Measurements from ENCODE around the gene ADISSP. TPM values are rescaled to one million over a fixed set of nuclear protein-coding genes. Genes with fewer than 3 reads are reported as not detected.
A peak's percentile ranks its signal among the peaks of the same experiment; 100 is the strongest.

Gene ADISSP
- total RNA-seq, 1 donor from 2014 or later: 55.8 TPM

DNA sequence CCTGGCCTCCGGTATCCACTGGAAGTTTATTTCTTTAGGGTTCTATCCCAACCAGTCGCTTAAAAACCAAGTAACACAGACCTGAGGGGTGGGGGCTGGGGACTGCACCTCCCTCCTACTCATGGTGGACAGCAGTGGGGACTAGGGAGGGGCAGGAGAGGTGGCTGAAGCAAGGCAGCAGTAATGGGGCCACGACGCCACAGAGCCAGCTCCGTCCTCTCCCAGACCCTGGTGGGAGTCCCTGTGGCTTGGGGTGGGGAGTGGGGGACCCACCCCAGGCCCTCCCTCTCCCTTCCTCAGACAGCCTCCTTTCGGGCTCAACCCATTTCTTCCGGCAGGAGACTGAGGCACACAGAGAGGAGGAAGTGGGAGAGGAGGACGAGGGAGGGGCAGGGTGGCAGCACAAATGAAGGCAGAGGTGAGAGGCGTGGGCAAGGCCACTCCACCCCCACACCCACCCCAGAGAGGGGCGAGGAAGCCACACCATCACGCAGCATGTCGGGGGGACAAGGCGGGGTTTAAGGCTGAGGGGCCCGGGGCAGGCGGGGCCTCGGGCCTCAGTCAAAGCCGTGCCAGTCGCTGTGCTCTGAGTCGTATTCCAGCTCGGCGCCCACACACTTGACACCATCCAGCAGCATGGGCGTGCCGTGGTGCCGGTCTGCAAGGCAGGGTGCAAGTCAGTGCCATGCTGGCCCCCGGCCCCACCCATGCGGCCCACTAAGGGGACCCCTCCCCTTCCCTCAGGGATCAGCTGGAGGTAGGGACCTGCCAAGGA, 13.9 kb downstream of the ADISSP start:
- DNase-seq (ENCODE audit: low spot score): no peak
- H3K9me3 Mint-ChIP-seq: no peaks in the 10 kb centered on the region
- peaks cover 6% of the 10 kb centered on the region for H3K4me1 Mint-ChIP-seq (ENCODE audit: low read depth)
- peaks cover 11% of the 10 kb centered on the region for H3K36me3 Mint-ChIP-seq (ENCODE audit: low read depth)
- H3K27ac Mint-ChIP-seq: no peak overlapping the region
- H3K4me3 Mint-ChIP-seq (ENCODE audit: low read depth): no peak overlapping the region
- H3K27me3 Mint-ChIP-seq (ENCODE audit: low read depth): no peaks in the 10 kb centered on the region
- intact Hi-C loops (cut with micrococcal nuclease): loop anchor here (1.0 to 2.0 kb wide), 2 partner anchors 13 to 102 kb away; partner anchors contain the start of gene ADISSP

DNA sequence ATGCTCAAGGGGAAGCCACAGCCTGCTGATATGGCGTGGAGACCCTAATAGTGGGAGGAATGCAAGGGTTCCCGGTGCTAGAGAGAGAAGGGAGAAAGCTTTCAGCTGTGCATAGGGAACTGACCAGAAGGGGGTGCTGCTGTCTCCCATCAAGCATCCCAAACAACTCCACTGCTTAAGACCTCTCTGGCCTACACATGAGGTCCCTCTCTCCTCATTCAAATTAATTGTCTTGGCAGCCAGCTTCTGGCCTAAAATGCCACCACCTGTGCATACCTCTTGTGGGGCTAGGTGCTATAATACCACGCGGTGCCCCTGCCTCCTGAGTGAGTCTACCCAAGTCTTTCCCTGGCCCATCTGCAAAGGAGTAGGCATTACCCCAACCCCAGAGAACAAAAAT, 14.5 kb downstream of the ADISSP start:
- peaks cover 10% of the 10 kb centered on the region for H3K36me3 Mint-ChIP-seq (ENCODE audit: low read depth)
- no peak overlapping the region for H3K4me3 Mint-ChIP-seq (ENCODE audit: low read depth)
- H3K27me3 Mint-ChIP-seq (ENCODE audit: low read depth): no peaks in the 10 kb centered on the region
- H3K27ac Mint-ChIP-seq: no peak overlapping the region
- H3K4me1 Mint-ChIP-seq (ENCODE audit: low read depth): peaks cover 6% of the 10 kb centered on the region
- intact Hi-C loops (cut with micrococcal nuclease): loop anchor here (1.0 to 2.0 kb wide), 2 partner anchors 14 to 102 kb away; partner anchors contain the start of gene ADISSP
- no peaks in the 10 kb centered on the region for H3K9me3 Mint-ChIP-seq
- peak; percentile 51 for DNase-seq (ENCODE audit: low spot score)

DNA sequence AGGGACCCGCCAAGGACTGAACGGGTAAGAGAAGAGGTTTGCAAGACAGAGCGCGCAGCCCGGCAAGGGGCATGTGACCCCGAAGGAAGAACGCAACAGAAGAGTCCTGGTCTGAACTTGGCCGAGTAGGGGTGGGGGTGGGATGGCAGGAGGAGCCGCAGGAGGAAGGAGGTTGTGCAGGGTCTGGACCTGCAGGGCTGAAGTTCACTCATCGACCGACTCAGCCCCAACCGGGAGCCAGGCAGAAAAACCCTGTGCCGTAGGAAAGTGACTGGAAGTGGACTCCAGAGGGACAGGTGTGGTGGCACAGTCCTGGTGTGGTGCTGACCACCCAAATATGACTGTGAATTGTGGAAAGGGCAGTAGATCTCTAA, 15.2 kb downstream of the ADISSP start:
- Mint-ChIP-seq H3K4me3 (ENCODE audit: low read depth) (peak overlapping the region; percentile 51), H3K36me3 (ENCODE audit: low read depth) (peaks cover 8% of the 10 kb centered on the region), H3K4me1 (ENCODE audit: low read depth) (peaks cover 6% of the 10 kb centered on the region), H3K9me3 (no peaks in the 10 kb centered on the region), H3K27ac (peak overlapping the region; percentile 33), H3K27me3 (ENCODE audit: low read depth) (no peaks in the 10 kb centered on the region)
- DNase-seq (ENCODE audit: low spot score): no peak
- intact Hi-C loops (cut with micrococcal nuclease): loop anchor here (2.0 kb wide), 1 partner anchor 14 kb away; the partner anchor contains the start of gene ADISSP

DNA sequence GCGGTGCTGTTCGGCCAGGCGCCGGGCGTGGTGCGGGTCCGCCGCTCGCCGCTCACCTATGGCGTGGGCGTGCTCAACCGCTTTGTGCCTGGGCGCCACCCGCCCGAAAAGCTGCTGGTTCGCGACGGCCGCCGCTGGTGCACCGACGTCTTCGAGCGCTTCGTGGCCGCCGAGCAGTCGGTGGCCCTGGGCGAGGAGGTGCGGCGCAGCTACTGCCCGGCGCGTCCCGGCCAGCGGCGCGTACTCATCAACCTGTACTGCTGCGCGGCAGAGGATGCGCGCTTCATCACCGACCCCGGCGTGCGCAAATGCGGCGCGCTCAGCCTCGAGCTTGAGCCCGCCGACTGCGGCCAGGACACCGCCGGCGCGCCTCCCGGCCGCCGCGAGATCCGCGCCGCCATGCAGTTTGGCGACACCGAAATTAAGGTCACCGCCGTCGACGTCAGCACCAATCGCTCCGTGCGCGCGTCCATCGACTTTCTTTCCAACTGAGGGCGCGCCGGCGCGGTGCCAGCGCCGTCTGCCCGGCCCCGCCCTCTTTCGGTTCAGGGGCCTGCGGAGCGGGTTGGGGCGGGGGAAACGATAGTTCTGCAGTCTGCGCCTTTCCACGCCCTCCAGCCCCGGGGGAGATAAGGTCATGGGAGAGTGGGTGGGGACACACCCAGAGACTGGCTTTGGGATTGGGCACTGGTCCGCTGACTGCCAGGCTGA, 15.7 kb downstream of the ADISSP start:
- intact Hi-C loops (cut with micrococcal nuclease): loop anchor here (2.0 kb wide), 1 partner anchor 15 kb away; the partner anchor contains the start of gene ADISSP

DNA sequence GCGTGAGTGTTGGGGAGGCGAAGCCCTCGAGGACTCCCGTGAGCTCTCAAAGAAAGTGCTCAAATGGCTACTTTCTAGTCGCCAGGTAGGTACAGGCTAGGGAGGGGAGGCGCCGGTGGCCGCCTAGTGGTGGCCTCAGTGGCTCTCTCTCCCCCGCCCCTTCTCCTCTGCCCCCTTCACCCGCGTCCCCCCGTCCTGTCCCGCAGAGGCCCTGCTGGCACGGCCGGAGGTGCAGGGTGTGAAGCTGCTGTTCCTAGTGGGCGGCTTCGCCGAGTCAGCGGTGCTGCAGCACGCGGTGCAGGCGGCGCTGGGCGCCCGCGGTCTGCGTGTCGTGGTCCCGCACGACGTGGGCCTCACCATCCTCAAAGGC, 16.3 kb downstream of the ADISSP start:
- Mint-ChIP-seq H3K4me1 (ENCODE audit: low read depth) (peaks cover 6% of the 10 kb centered on the region), H3K27ac (no peak overlapping the region), H3K27me3 (ENCODE audit: low read depth) (no peaks in the 10 kb centered on the region), H3K36me3 (ENCODE audit: low read depth) (peaks cover 3% of the 10 kb centered on the region), H3K9me3 (no peaks in the 10 kb centered on the region), H3K4me3 (ENCODE audit: low read depth) (no peak overlapping the region)
- intact Hi-C loops (cut with micrococcal nuclease): no loop called here
- DNase-seq (ENCODE audit: low spot score): no peak

More for the DNA sequence above, 15.7 kb downstream of the ADISSP start:
- peak overlapping the region; percentile 51 for H3K4me3 Mint-ChIP-seq (ENCODE audit: low read depth)
- H3K36me3 Mint-ChIP-seq (ENCODE audit: low read depth): peaks cover 6% of the 10 kb centered on the region
- peak; percentile 33 for DNase-seq (ENCODE audit: low spot score)
- H3K27ac Mint-ChIP-seq: peak overlapping the region; percentile 33
- no peaks in the 10 kb centered on the region for H3K9me3 Mint-ChIP-seq
- H3K4me1 Mint-ChIP-seq (ENCODE audit: low read depth): peaks cover 6% of the 10 kb centered on the region
- H3K27me3 Mint-ChIP-seq (ENCODE audit: low read depth): no peaks in the 10 kb centered on the region

DNA sequence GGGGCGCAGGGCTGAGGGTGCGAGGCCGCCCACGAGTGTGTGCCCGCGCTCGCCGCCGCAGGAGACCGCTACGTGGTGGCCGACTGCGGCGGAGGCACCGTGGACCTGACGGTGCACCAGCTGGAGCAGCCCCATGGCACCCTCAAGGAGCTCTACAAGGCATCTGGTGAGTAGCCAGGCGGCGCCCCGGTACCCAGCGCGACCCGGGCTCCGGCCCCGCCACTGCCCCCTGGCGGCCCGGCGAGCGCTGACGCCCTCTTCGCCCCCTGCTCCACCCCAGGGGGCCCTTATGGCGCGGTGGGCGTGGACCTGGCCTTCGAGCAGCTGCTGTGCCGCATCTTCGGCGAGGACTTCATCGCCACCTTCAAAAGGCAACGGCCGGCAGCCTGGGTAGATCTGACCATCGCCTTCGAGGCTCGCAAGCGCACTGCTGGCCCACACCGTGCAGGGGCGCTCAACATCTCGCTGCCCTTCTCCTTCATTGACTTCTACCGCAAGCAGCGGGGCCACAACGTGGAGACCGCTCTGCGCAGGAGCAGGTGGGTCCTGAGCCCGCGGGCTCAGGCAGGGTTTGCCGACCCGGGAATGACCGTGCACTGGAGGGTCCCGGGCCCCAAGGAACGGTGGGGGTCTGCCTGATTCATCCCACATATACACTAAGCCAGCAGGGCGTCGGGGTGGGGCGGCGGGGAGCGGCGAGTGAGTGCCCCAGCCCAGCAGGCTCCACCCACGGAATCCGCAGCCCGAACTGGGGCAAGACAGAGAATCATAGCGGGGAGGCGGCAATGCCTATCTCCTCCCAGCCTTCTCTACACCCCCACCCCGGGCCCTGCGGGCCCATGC, 17.6 kb downstream of the ADISSP start:
- intact Hi-C loops (cut with micrococcal nuclease): no loop called here
- Mint-ChIP-seq H3K4me3 (ENCODE audit: low read depth) (no peak overlapping the region), H3K27me3 (ENCODE audit: low read depth) (peaks cover under 1% of the 10 kb centered on the region), H3K4me1 (ENCODE audit: low read depth) (peaks cover 7% of the 10 kb centered on the region), H3K36me3 (ENCODE audit: low read depth) (peaks cover 3% of the 10 kb centered on the region), H3K9me3 (no peaks in the 10 kb centered on the region), H3K27ac (no peak overlapping the region)
- DNase-seq (ENCODE audit: low spot score): no peak

DNA sequence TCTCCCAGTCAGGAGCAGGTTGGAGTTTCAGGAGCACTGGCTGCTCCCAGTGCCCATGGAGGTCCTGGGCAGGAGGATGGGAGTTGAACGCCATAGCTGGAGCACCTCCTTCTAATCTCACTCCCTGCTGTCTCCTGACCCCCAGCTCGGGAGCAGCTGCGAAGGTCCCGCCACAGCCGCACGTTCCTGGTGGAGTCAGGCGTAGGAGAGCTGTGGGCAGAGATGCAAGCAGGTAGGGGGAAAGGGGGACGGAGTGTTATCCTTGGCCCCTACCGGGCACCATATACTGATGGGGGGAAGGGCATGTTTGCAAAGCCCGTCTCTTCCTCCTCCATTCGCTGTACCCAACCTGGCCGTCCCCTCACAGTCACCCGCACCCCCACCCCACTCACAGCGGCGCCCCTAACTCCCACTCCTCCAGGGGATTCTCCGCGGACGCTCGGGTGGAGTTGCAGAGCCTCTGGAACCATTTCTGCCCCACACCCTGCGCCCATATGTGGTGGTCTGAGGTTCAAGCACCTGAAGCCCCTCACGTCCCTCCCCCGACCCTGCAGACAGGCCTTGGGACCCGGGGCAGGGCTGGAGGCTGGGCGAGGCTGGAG, 18.4 kb downstream of the ADISSP start:
- no peak for DNase-seq (ENCODE audit: low spot score)
- intact Hi-C loops (cut with micrococcal nuclease): no loop called here
- peaks cover 13% of the 10 kb centered on the region for H3K4me1 Mint-ChIP-seq (ENCODE audit: low read depth)
- H3K36me3 Mint-ChIP-seq (ENCODE audit: low read depth): no peaks in the 10 kb centered on the region
- H3K27me3 Mint-ChIP-seq (ENCODE audit: low read depth): peaks cover 6% of the 10 kb centered on the region
- H3K27ac Mint-ChIP-seq: no peak overlapping the region
- no peaks in the 10 kb centered on the region for H3K9me3 Mint-ChIP-seq
- no peak overlapping the region for H3K4me3 Mint-ChIP-seq (ENCODE audit: low read depth)

DNA sequence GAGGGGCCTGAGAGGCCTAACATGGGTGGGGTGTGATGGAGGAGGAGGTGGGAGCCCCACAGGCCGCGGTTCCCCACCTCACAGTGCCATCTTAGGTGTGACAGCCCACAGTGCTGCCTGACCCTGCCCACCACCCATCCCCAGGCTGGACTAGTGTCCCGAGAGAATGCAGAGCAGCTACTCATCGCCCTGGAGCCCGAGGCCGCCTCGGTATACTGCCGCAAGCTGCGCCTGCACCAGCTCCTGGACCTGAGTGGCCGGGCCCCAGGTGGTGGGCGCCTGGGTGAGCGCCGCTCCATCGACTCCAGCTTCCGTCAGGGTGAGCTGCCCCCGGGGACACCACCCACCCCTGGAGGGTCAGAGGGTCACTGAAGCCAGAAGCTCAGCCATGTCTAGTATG, 19.5 kb downstream of the ADISSP start:
- no peak overlapping the region for H3K27ac Mint-ChIP-seq
- no peak overlapping the region for H3K4me3 Mint-ChIP-seq (ENCODE audit: low read depth)
- H3K9me3 Mint-ChIP-seq: no peaks in the 10 kb centered on the region
- DNase-seq (ENCODE audit: low spot score): no peak
- no peaks in the 10 kb centered on the region for H3K36me3 Mint-ChIP-seq (ENCODE audit: low read depth)
- peaks cover 6% of the 10 kb centered on the region for H3K27me3 Mint-ChIP-seq (ENCODE audit: low read depth)
- intact Hi-C loops (cut with micrococcal nuclease): no loop called here
- peaks cover 11% of the 10 kb centered on the region for H3K4me1 Mint-ChIP-seq (ENCODE audit: low read depth)

DNA sequence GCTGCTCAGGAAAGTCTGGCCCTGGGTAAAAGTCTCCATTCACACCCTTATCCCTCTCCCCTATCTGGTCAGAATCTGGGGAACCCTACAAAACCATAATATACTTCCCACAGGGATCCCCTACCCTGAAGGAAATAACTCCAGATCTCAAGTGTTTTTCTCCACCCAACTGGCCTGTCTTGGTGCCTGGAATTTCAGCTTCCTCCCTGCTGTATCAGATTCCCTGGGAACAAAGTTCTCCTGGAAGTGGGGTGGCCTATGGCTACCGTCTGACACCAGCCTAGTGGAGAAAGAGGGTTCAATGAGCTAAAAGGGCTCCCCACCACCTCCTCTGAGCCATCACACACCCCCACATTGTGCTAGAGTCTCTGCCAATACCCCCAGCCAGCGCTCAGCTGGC, 20.1 kb downstream of the ADISSP start:
- no peaks in the 10 kb centered on the region for H3K36me3 Mint-ChIP-seq (ENCODE audit: low read depth)
- intact Hi-C loops (cut with micrococcal nuclease): no loop called here
- H3K4me1 Mint-ChIP-seq (ENCODE audit: low read depth): peaks cover 10% of the 10 kb centered on the region
- H3K27me3 Mint-ChIP-seq (ENCODE audit: low read depth): peaks cover 6% of the 10 kb centered on the region
- H3K9me3 Mint-ChIP-seq: no peaks in the 10 kb centered on the region
- no peak overlapping the region for H3K27ac Mint-ChIP-seq
- no peak for DNase-seq (ENCODE audit: low spot score)
- H3K4me3 Mint-ChIP-seq (ENCODE audit: low read depth): no peak overlapping the region

DNA sequence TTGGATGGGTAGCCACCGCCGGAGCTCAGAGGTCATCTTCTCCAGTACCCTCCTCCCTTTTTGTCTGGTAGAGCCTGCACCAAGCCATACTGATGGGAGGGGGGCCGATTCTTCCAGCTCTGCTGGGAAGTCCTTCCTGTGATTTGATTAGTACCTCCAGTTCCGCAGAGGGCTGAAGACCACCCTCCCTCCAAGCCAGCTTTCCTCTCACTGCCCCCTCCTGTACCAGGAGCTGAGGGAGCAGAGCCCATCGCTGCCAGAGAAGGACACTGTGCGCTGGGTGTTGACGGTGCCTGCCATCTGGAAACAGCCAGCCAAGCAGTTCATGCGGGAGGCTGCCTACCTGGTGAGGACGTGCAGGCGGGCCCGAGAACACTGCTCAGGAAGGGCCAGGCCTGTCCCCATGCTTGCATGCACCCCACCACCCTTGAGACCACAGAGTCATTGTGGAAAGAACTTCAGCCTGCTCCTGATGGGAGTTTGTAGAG, 21.8 kb downstream of the ADISSP start:
- no peaks in the 10 kb centered on the region for H3K36me3 Mint-ChIP-seq (ENCODE audit: low read depth)
- intact Hi-C loops (cut with micrococcal nuclease): no loop called here
- DNase-seq (ENCODE audit: low spot score): no peak

DNA sequence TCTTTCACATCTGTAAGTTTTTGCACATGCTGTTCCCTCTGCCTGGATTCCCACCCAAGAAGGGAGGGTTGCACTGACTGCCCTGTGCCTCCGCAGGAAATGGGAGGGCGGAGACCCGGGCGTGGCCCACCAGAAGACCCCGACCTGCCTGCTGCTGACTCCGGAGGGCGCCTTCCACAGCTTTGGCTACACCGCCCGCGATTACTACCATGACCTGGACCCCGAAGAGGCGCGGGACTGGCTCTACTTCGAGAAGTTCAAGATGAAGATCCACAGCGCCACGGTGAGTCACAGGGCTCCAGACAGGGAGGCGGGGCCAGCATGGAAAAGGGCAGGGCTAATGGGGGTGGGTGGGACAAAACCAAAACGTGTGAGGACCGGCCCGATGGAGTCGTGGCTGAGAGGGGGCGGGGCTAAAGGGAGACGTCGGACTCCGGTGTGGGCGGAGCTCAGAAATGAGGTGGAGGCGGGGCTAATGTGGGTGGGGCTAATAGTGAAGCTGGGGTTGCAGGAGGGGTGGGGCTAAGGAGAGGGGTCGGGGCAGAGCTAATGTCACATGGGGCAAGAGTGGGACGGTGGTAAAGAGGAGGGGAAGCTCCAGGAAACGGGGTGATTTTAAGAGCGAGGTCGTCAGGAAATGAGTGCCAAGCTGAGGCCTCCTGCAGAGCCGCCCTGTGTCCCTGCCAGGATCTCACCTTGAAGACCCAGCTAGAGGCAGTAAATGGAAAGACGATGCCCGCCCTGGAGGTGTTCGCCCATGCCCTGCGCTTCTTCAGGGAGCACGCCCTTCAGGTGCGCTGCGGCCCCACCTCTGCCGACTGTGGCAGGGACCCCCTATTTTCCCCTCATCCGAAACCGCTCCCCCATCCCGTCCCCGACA, 22.5 kb downstream of the ADISSP start:
- intact Hi-C loops (cut with micrococcal nuclease): no loop called here
- Mint-ChIP-seq H3K9me3 (no peaks in the 10 kb centered on the region), H3K36me3 (ENCODE audit: low read depth) (no peaks in the 10 kb centered on the region), H3K4me3 (ENCODE audit: low read depth) (peak overlapping the region; percentile 75), H3K27ac (no peak overlapping the region), H3K27me3 (ENCODE audit: low read depth) (peaks cover 6% of the 10 kb centered on the region), H3K4me1 (ENCODE audit: low read depth) (peaks cover 7% of the 10 kb centered on the region)
- peak; percentile 70 for DNase-seq (ENCODE audit: low spot score)

More for the DNA sequence above, 21.8 kb downstream of the ADISSP start:
- no peak overlapping the region for H3K27ac Mint-ChIP-seq
- peaks cover 6% of the 10 kb centered on the region for H3K27me3 Mint-ChIP-seq (ENCODE audit: low read depth)
- H3K9me3 Mint-ChIP-seq: no peaks in the 10 kb centered on the region
- no peak overlapping the region for H3K4me3 Mint-ChIP-seq (ENCODE audit: low read depth)
- H3K4me1 Mint-ChIP-seq (ENCODE audit: low read depth): peaks cover 7% of the 10 kb centered on the region
